HG03354 (cell line): ENCODE results near the gene LMAN1.

Experiments used
- ATAC-seq: cut with Tn5 transposase; IDR thresholded peaks from one replicate; pipeline ENCODE4 v1.9.1; 2021; ENCODE audit warnings: mild to moderate bottlenecking; ENCODE audit not compliant: unreplicated experiment, poor library complexity, severe bottlenecking

LMAN1 gene

GRCh38 chr18:59358712-59359575 lies at the start of gene LMAN1:
TSS of gene LMAN1 (minus strand) at chr18:59359265. CDS start at chr18:59359244, 21 bp downstream.
- peak; percentile 95 for ATAC-seq

GRCh38 chr18:59402432-59403090 lies 43.5 kb upstream of the LMAN1 start:
- ATAC-seq: peak; percentile 97

GRCh38 chr18:59400407-59400806 lies 41.3 kb upstream of the LMAN1 start:
- no peak for ATAC-seq

GRCh38 chr18:59395226-59396175 lies 36.4 kb upstream of the LMAN1 start:
- ATAC-seq: no peak

- ATAC-seq: no peak
These were observed 34.3 kb upstream of the LMAN1 start for GRCh38 chr18:59393381-59393780.

- no peak for ATAC-seq
These were observed 29.8 kb upstream of the LMAN1 start for GRCh38 chr18:59388817-59389216.

- ATAC-seq: no peak
These were observed 28.9 kb upstream of the LMAN1 start for GRCh38 chr18:59387687-59388565.

- no peak for ATAC-seq
These were observed 28.0 kb upstream of the LMAN1 start for GRCh38 chr18:59386909-59387686.

- ATAC-seq: no peak
These were observed 26.1 kb upstream of the LMAN1 start for GRCh38 chr18:59385191-59385590.

- no peak for ATAC-seq
These were observed 24.8 kb upstream of the LMAN1 start for GRCh38 chr18:59383851-59384250.

- no peak for ATAC-seq
These were observed 23.3 kb upstream of the LMAN1 start for GRCh38 chr18:59382383-59382782.

- no peak for ATAC-seq
These were observed 22.9 kb upstream of the LMAN1 start for GRCh38 chr18:59381949-59382348.

GRCh38 chr18:59380706-59381105 lies 21.6 kb upstream of the LMAN1 start:
- ATAC-seq: no peak

- no peak for ATAC-seq
These were observed 20.9 kb upstream of the LMAN1 start for GRCh38 chr18:59379772-59380522.

- no peak for ATAC-seq
These were observed 18.7 kb upstream of the LMAN1 start for GRCh38 chr18:59377613-59378337.

- no peak for ATAC-seq
These were observed 17.4 kb upstream of the LMAN1 start for GRCh38 chr18:59376351-59376935.

- no peak for ATAC-seq
These were observed 15.1 kb upstream of the LMAN1 start for GRCh38 chr18:59374128-59374527.
